ENCODE results near the gene CALML4. TPM values are rescaled to one million over a fixed set of nuclear protein-coding genes. Genes with fewer than 3 reads are reported as not detected.

CALML4 gene
- total and polyA plus RNA-seq, 2 experiments from 2014 or later, result 13.4 to 16.2 TPM

GRCh38 chr15:68218847-68219798, 14.0 kb upstream of the CALML4 start:
- Mint-ChIP-seq H3K27ac (no peak overlapping the region), H3K4me3 (no peak overlapping the region), H3K9me3 (peaks cover 22% of the 10 kb centered on the region), H3K4me1 (no peaks in the 10 kb centered on the region), H3K27me3 (ENCODE audit: insufficient read depth, low read depth, poor library complexity) (peaks cover 4% of the 10 kb centered on the region), H3K36me3 (ENCODE audit: low read depth) (peaks cover 71% of the 10 kb centered on the region)
- H3K27ac ChIP-seq (ENCODE audit: low read depth), result no peak overlapping the region; the same call in 1 of the 2 replicates
- ATAC-seq (no peak), DNase-seq (ENCODE audit: low spot score) (no peak)
- no peaks in the 10 kb centered on the region for H3K4me1 ChIP-seq (ENCODE audit: insufficient read depth)
- H3K79me2 ChIP-seq (replicated peaks; ENCODE audit: insufficient read depth), result peaks cover 77% of the 10 kb centered on the region
- H3F3A ChIP-seq (replicated peaks; ENCODE audit: low read depth), result no peaks in the 10 kb centered on the region
- H4K20me1 ChIP-seq (replicated peaks; ENCODE audit: insufficient read depth), result peaks cover 31% of the 10 kb centered on the region
- H2AFZ ChIP-seq, result no peak overlapping the region
- TF ChIP-seq ETS1 (IDR thresholded peaks at IDR 0.05), result no peak
- no peak for TF ChIP-seq STAT1 (IDR thresholded peaks at IDR 0.05; ENCODE audit: unreplicated experiment)
- no peak for TF ChIP-seq ZNF331 (CRISPR knock-in tag; IDR thresholded peaks at IDR 0.05; ENCODE audit: low read depth)
- TF ChIP-seq REST (IDR thresholded peaks at IDR 0.05; ENCODE audit: unreplicated experiment), result no peak
- no peak for TF ChIP-seq ZNF114 (CRISPR knock-in tag; IDR thresholded peaks at IDR 0.05)
- TF ChIP-seq NANOG (IDR thresholded peaks at IDR 0.05; ENCODE audit: borderline replicate concordance), result no peak
- no peak for TF ChIP-seq EZH2 (IDR thresholded peaks at IDR 0.05; ENCODE audit: low read depth, unreplicated experiment)
- TF ChIP-seq JUNB (IDR thresholded peaks at IDR 0.05; ENCODE audit: unreplicated experiment), result no peak
- TF ChIP-seq POLR2AphosphoS5 (IDR thresholded peaks at IDR 0.05; ENCODE audit: low read depth), result no peak
- TF ChIP-seq ZNF462 (CRISPR knock-in tag; IDR thresholded peaks at IDR 0.05), result no peak
- no peak for TF ChIP-seq CREB1 (CRISPR knock-in tag; IDR thresholded peaks at IDR 0.05; ENCODE audit: low read depth)
- TF ChIP-seq CTCF (conservative IDR thresholded peaks at IDR 0.05; ENCODE audit: low read depth in 2 of 2), result no peak
- no peak for TF ChIP-seq EZH2phosphoT487 (IDR thresholded peaks at IDR 0.05; ENCODE audit: unreplicated experiment)
- no peak overlapping the region for H3K4me3 ChIP-seq
- H3K4me2 ChIP-seq, result no peak overlapping the region
- no peaks in the 10 kb centered on the region for H3K27me3 ChIP-seq (ENCODE audit: insufficient read depth)
- peaks cover 10% of the 10 kb centered on the region; the same call in 1 of the 2 replicates for H3K36me3 ChIP-seq (ENCODE audit: insufficient read depth)
- H3K9me2 ChIP-seq (ENCODE audit: insufficient read depth), result no peaks in the 10 kb centered on the region
